ENCODE results near the gene RDX. TPM values are rescaled to one million over a fixed set of nuclear protein-coding genes. Genes with fewer than 3 reads are reported as not detected.

The RDX gene
- total and polyA plus RNA-seq, 2 of the 13 experiments (the other 11 are each of a cell fraction or from before 2014, with no cell fraction given), result 20.7 to 63.1 TPM

GRCh38 chr11:110198031-110198729 is 98.2 kb downstream of the RDX start:
- H3K79me2 ChIP-seq (ENCODE audit: insufficient read depth, low read length), result no peaks in the 10 kb centered on the region
- 93% methylated on average over 9 of the region's 9 CpGs for WGBS (ENCODE audit: low lambda C conversion rate)
- ChIA-PET CTCF (ENCODE audit: low intra/inter-chr PET ratio, low total read pairs) (no interaction called here), POLR2A (no interaction called here)
- H2AFZ ChIP-seq (ENCODE audit: low read length), result no peak overlapping the region
- no peak overlapping the region for H3K9ac ChIP-seq (ENCODE audit: insufficient read depth, low read depth, low read length)
- H3K9me3 ChIP-seq (ENCODE audit: low read length), result no peaks in the 10 kb centered on the region
- ATAC-seq, result no peak
- no peak for DNase-seq (ENCODE audit: low spot score)
- in situ Hi-C loops (cut with HindIII; ENCODE audit: extremely low pct_ligation_motif_present, low pct_unique_long_range_greater_than_20kb), result no loop called here
- H3K36me3 ChIP-seq (replicated peaks in 1 of 2; ENCODE audit: control insufficient read depth in 1 of 2, insufficient read depth in 2 of 2, low read length in 2 of 2), result no peaks in the 10 kb centered on the region
- H4K20me1 ChIP-seq (ENCODE audit: insufficient read depth, low read length), result no peaks in the 10 kb centered on the region
- TF ChIP-seq PHF20 (CRISPR knock-in tag; IDR thresholded peaks at IDR 0.05) (no peak), ZNF777 (CRISPR knock-in tag; IDR thresholded peaks at IDR 0.05) (no peak), E2F1 (CRISPR knock-in tag; IDR thresholded peaks at IDR 0.05) (no peak)
- BruUV-seq (replicated peaks), result no TSS peak
- no peak overlapping the region for H3K4me2 ChIP-seq (ENCODE audit: low read depth, low read length)
- no peak overlapping the region for H3K27ac ChIP-seq (ENCODE audit: extremely low read length, insufficient read depth, low read length)
- H3K27me3 ChIP-seq (ENCODE audit: control insufficient read depth in 1 of 2, insufficient read depth in 2 of 2, low read length in 2 of 2), result no peaks in the 10 kb centered on the region
- H3K4me3 ChIP-seq (replicated peaks in 1 of 3; ENCODE audit: insufficient read depth in 1 of 3, low read depth in 2 of 3, low read length in 3 of 3), result no peak overlapping the region
- FAIRE-seq, result no peak
- intact Hi-C loops (cut with micrococcal nuclease; ENCODE audit: unreplicated experiment), result no loop called here
- no peaks in the 10 kb centered on the region for H3K4me1 ChIP-seq (ENCODE audit: insufficient read depth, low read length)

GRCh38 chr11:110196884-110197420 is 99.5 kb downstream of the RDX start:
- H2AFZ ChIP-seq (ENCODE audit: low read length), result no peak overlapping the region
- H3K27me3 ChIP-seq (ENCODE audit: control insufficient read depth in 1 of 2, insufficient read depth in 2 of 2, low read length in 2 of 2), result no peaks in the 10 kb centered on the region
- no peaks in the 10 kb centered on the region for H3K79me2 ChIP-seq (ENCODE audit: insufficient read depth, low read length)
- in situ Hi-C loops (cut with HindIII; ENCODE audit: extremely low pct_ligation_motif_present, low pct_unique_long_range_greater_than_20kb) (no loop called here), intact Hi-C loops (cut with micrococcal nuclease; ENCODE audit: unreplicated experiment) (no loop called here)
- H3K9ac ChIP-seq (ENCODE audit: insufficient read depth, low read depth, low read length), result no peak overlapping the region
- H3K4me3 ChIP-seq (replicated peaks in 1 of 3; ENCODE audit: insufficient read depth in 1 of 3, low read depth in 2 of 3, low read length in 3 of 3), result no peak overlapping the region
- H4K20me1 ChIP-seq (ENCODE audit: insufficient read depth, low read length), result no peaks in the 10 kb centered on the region
- H3K4me1 ChIP-seq (ENCODE audit: insufficient read depth, low read length), result no peaks in the 10 kb centered on the region
- ChIA-PET POLR2A (no interaction called here), CTCF (ENCODE audit: low intra/inter-chr PET ratio, low total read pairs) (no interaction called here)
- ATAC-seq, result no peak
- FAIRE-seq, result no peak
- no peaks in the 10 kb centered on the region for H3K9me3 ChIP-seq (ENCODE audit: low read length)
- no peak overlapping the region for H3K4me2 ChIP-seq (ENCODE audit: low read depth, low read length)
- no TSS peak for BruUV-seq (replicated peaks)
- DNase-seq (ENCODE audit: low spot score), result no peak
- 68% methylated on average over 9 of the region's 9 CpGs for WGBS (ENCODE audit: low lambda C conversion rate)
- H3K36me3 ChIP-seq (replicated peaks in 1 of 2; ENCODE audit: control insufficient read depth in 1 of 2, insufficient read depth in 2 of 2, low read length in 2 of 2), result no peaks in the 10 kb centered on the region
- no peak overlapping the region for H3K27ac ChIP-seq (ENCODE audit: extremely low read length, insufficient read depth, low read length)
- TF ChIP-seq RFXAP (CRISPR knock-in tag; IDR thresholded peaks at IDR 0.05; ENCODE audit: borderline replicate concordance) (no peak), AGO2 (optimal IDR thresholded peaks at IDR 0.05; ENCODE audit: low read depth, low read length) (no peak), MLLT10 (CRISPR knock-in tag; IDR thresholded peaks at IDR 0.05) (no peak), THAP9 (CRISPR knock-in tag; IDR thresholded peaks at IDR 0.05; ENCODE audit: borderline replicate concordance) (no peak)
- TF ChIP-seq, protein P1, sequence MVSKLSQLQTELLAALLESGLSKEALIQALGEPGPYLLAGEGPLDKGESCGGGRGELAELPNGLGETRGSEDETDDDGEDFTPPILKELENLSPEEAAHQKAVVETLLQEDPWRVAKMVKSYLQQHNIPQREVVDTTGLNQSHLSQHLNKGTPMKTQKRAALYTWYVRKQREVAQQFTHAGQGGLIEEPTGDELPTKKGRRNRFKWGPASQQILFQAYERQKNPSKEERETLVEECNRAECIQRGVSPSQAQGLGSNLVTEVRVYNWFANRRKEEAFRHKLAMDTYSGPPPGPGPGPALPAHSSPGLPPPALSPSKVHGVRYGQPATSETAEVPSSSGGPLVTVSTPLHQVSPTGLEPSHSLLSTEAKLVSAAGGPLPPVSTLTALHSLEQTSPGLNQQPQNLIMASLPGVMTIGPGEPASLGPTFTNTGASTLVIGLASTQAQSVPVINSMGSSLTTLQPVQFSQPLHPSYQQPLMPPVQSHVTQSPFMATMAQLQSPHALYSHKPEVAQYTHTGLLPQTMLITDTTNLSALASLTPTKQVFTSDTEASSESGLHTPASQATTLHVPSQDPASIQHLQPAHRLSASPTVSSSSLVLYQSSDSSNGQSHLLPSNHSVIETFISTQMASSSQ (IDR thresholded peaks at IDR 0.05; ENCODE audit: low read depth), result no peak
- TF ChIP-seq, protein P1 (CRISPR knock-in tag; IDR thresholded peaks at IDR 0.05; ENCODE audit: borderline replicate concordance), result no peak

Measured in HepG2 (cell line).